Measurements from ENCODE around the gene ZCCHC7. TPM values are rescaled to one million over a fixed set of nuclear protein-coding genes. Genes with fewer than 3 reads are reported as not detected.

Gene ZCCHC7
- total and polyA plus RNA-seq, 2 of the 8 experiments (the other 6 are each of a cell fraction or from before 2014, with no cell fraction given) = 12.2 to 27.5 TPM

GRCh38 chr9:37163299-37163698 is 42.9 kb downstream of the ZCCHC7 start:
- H3K18ac ChIP-seq (ENCODE audit: extremely low read depth, low read length) = no peak overlapping the region
- peaks cover 0 to 4% (median 0%) of the 10 kb centered on the region in 4 experiments; a peak in 1 of 7 replicates for H3K4me1 ChIP-seq (replicated peaks in 1 of 4; ENCODE audit: control insufficient read depth in 3 of 4, insufficient read depth in 4 of 4, low read length in 3 of 4)
- no peaks in the 10 kb centered on the region for H3K27me3 ChIP-seq (replicated peaks in 1 of 4; ENCODE audit: control insufficient read depth in 3 of 4, extremely low read depth in 1 of 4, insufficient read depth in 3 of 4, low read length in 3 of 4)
- no peak overlapping the region for H2AFZ ChIP-seq (ENCODE audit: low read length)
- H2BK120ac ChIP-seq (replicated peaks; ENCODE audit: low read depth, low read length) = no peak overlapping the region
- 0 out of 4 replicates have a peak, but pooled peaks cover 0 to 4% of the 10 kb centered on the region in 2 experiments for H3K79me2 ChIP-seq (ENCODE audit: control insufficient read depth in 1 of 2, insufficient read depth in 2 of 2, low read length in 2 of 2)
- no peak overlapping the region for H3K14ac ChIP-seq (ENCODE audit: insufficient read length)
- no peak overlapping the region for H2BK15ac ChIP-seq (ENCODE audit: low read length)
- WGBS, 2 experiments (ENCODE audit: extremely low coverage in 1 of 2, insufficient coverage in 1 of 2, insufficient read length in 1 of 2, insufficient replicate concordance in 2 of 2, low coverage in 1 of 2, low lambda C conversion rate in 2 of 2, missing lambda C conversion rate in 1 of 2) = 94% methylated on average over 3 of the region's 4 CpGs; no CpG with 5 or more reads in 1 of the 2 experiments
- no peak overlapping the region for H3K4me2 ChIP-seq (ENCODE audit: insufficient read depth in 1 of 2, low read depth in 2 of 2, low read length in 2 of 2)
- no peak overlapping the region for H2BK12ac ChIP-seq (ENCODE audit: low read depth, low read length)
- FAIRE-seq (peak; percentile 42), DNase-seq (ENCODE audit: low read depth in 1 of 2, low spot score in 2 of 2) (no peak)
- H3K9ac ChIP-seq (replicated peaks in 1 of 4; ENCODE audit: extremely low read depth in 1 of 4, low read depth in 3 of 4, low read length in 3 of 4) = no peak overlapping the region
- no peak overlapping the region for H4K91ac ChIP-seq (replicated peaks; ENCODE audit: insufficient read length, low read length)
- POLR2A ChIA-PET (ENCODE audit: partially characterized antibody) = no interaction called here
- no peak overlapping the region for H3K27ac ChIP-seq (ENCODE audit: low read depth, low read length)
- TF ChIP-seq GTF2F1 (IDR thresholded peaks at IDR 0.05; ENCODE audit: borderline replicate concordance, low read depth, low read length) (no peak), RNF2 (IDR thresholded peaks at IDR 0.05; ENCODE audit: borderline replicate concordance, low read depth, low read length, missing control alignments, poor library complexity, severe bottlenecking) (no peak)
- no peaks in the 10 kb centered on the region; the same call in 1 of the 2 replicates for H3K79me1 ChIP-seq (ENCODE audit: low read depth, low read length)
- no peak overlapping the region for H2BK5ac ChIP-seq (ENCODE audit: low read depth, low read length)
- H3K9me3 ChIP-seq (ENCODE audit: insufficient read depth in 2 of 2, low read depth in 1 of 2, low read length in 1 of 2) = no peaks in the 10 kb centered on the region
- H3K23ac ChIP-seq (ENCODE audit: insufficient read length) = no peak overlapping the region
- no peak overlapping the region for H3K56ac ChIP-seq (replicated peaks; ENCODE audit: insufficient read length, low read depth, low read length)
- no peak overlapping the region for H4K5ac ChIP-seq (ENCODE audit: insufficient read length, low read depth, low read length)
- H2AK5ac ChIP-seq (ENCODE audit: low read depth, low read length) = no peak overlapping the region
- H3K4ac ChIP-seq (replicated peaks; ENCODE audit: insufficient read length, low read depth, low read length) = no peak overlapping the region
- no peaks in the 10 kb centered on the region for H3K23me2 ChIP-seq (ENCODE audit: low read depth, low read length)
- H3K4me3 ChIP-seq (ENCODE audit: extremely low read depth in 1 of 4, insufficient read depth in 2 of 4, low read depth in 3 of 4, low read length in 4 of 4) = no peak overlapping the region
- no peak overlapping the region for H2BK20ac ChIP-seq (ENCODE audit: low read length)
- CTCF ChIA-PET (ENCODE audit: partially characterized antibody) = no interaction called here
- no peaks in the 10 kb centered on the region for H4K20me1 ChIP-seq (replicated peaks in 1 of 2; ENCODE audit: control insufficient read depth in 1 of 2, insufficient read depth in 2 of 2, low read length in 2 of 2)
- no peak overlapping the region for H4K8ac ChIP-seq (ENCODE audit: extremely low read depth, insufficient read depth, low read length)
- no peaks in the 10 kb centered on the region for H3K36me3 ChIP-seq (ENCODE audit: control insufficient read depth in 2 of 4, insufficient read depth in 4 of 4, low read length in 3 of 4)
